Activated CD4-positive, alpha-beta T cell treated with anti-CD3 and anti-CD28 coated beads for 1 hour (primary cell): ENCODE data around the gene ADGRG6.
"Not testable (repeated sequence)": the region's sequence is repeated elsewhere in the genome, so short reads cannot be mapped to it uniquely, and the experiment has no call there.

Experiments
- DNase-seq: peaks from one replicate; pipeline ENCODE4 v3.0.0-alpha.2; 2020

The ADGRG6 gene

GRCh38 chr6:142322504-142323198 is 20.8 kb downstream of the ADGRG6 start:
- no peak for DNase-seq

DNA sequence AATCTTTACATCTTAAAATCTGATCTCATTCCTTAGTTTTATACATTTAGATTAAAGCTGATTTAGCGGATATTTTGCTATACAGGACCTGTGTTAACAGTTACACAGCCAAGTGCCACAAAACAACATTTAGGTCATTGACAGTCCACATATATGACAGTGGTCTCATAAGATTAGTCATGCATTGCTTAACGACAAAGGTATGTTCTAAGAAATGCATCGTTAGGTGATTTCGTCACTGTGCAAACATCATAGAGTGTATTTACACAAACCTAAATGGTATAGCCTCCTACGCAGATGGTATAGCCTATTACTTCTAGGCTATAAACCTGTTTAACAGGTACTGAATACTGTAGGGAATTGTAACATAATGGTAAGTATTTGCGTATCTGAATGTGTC is 21.6 kb downstream of the ADGRG6 start:
- no peak for DNase-seq

DNA sequence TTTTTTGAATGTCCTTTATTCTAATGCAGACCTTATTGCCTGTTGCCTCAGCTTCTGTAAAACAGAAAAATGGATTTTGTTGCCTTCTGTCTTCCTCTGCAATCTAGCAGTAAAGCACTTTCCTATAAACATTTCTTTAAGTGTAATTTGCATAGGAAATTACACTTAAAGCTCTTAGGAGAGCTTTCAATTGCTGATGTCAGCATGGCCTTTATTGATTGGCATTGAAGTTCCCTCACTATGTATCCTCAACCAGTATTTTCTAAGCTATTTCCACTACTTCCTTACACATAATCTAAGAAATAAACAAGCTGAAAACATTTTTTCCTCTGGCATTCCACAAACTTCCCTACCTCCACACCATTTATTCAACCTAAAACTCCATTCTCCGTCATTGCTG is 22.3 kb downstream of the ADGRG6 start:
- no peak for DNase-seq

GRCh38 chr6:142325111-142325510 is 23.3 kb downstream of the ADGRG6 start:
- DNase-seq: no peak

DNA sequence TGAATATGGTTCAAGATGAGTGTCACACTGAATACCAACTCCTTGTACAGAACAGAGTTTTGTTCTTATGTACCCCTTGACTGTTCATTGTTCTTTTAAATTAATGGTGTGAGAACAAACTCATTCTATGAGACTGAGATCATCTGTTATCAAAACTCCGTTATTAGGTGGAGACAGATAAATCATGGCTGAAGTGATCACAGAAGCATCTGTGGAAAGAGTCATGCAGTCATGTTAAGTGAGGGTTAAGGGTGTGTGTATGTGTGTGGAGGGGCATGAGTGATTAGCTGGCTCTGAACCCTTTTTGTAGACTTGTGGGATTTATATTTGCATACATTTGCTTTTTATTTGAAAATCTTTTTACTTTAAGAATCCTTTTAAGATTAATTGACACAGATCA is 24.7 kb downstream of the ADGRG6 start:
- no peak for DNase-seq

GRCh38 chr6:142328070-142328469 is 26.3 kb downstream of the ADGRG6 start:
- no peak for DNase-seq

- DNase-seq: no peak
Measured at GRCh38 chr6:142329486-142330113, 27.8 kb downstream of the ADGRG6 start.

DNA sequence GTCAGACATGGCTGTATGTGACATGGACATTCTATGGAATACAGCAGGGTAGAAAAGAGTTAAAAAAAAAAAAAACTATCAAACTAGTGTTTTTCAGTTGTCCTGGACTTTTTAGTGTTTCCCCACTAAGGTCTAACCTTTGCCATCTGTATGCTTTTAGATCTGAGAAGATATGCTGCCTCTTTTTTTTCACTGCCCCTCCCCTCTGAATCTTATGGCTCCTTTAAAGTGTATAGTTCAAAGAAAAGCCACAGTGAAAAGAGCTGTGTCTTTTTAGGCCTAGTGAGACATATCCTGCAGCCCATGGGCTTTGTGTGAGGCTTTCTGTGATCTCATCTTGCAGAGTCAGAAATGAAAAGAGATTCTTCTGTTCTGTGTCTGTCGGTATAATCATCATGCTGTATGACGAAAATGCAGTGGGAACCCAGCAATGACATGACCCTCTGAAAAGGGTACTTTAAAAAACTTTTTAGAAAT is 29.3 kb downstream of the ADGRG6 start:
- no peak for DNase-seq

DNA sequence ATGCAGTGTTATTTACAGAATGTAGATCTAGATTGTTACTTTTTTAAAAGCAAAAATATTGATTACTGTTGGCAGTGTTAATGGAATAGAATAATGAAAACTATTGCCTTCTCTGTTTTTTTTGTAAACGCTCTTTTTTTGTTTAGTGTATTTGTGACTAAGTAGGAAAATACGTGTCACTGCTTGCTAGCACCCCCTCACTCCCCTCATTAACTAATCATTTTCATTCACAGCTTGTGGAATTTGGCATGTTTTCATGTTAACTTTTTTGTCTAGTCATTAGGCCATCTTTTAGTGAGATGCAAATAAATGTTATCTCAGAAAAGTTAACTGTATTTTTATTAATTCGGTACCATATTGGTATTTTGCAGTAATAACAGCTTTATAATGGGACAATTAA is 29.8 kb downstream of the ADGRG6 start:
- DNase-seq: no peak

DNA sequence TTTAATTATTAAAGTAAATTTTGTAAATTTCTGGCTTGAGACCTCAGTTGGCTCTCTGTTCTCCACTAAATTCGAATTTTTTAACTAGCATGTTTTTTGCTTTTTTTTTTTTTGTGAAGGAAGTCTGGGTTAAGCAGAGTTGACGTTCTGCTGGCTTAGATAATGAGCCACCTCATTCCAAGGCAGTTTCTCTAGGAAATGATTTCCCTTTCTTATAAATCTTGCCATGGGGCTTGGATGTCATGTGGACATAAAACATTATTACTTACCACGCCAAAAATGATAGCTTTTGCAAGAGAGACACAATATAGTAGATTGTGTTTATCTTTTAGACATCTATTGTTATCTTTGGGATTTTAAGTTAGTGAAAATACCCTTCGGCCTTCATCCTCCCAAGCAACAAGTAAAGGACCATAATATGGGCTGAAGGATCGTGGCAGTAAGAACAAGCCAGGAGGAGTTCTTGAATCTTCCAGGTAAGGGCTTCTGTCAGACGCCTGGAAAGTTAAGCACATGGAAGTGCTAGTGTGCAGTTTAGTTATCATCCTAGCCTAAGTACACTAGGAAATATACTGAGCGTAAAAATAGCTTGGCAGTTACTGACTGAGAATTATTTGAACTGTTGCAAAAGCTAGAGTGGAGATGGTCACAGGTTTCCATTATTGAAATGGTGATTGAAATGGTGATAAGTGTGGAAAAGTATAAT is 30.7 kb downstream of the ADGRG6 start:
- no peak for DNase-seq

- DNase-seq: no peak
Measured at GRCh38 chr6:142333431-142333830, 31.6 kb downstream of the ADGRG6 start.

- no peak for DNase-seq
Measured at GRCh38 chr6:142334294-142334693, 32.5 kb downstream of the ADGRG6 start.

DNA sequence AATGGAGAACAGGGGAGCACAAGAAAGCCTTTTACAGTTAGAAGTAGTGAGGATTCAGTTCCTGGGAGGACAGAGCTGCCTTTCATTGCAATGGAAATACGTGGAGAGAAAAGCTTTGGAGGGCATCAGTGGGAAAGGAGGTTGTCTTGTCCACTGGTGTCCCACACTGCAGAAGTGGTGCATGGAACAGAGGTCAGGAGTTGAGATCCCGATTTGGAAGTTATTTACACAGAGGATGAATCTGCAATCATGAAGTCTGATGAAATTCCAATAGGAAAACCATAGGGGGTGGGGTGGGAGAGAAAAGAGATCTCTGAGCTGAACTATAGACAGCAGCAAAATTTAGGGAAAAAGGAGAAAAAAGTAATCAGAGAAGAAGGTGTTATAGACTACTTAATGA is 33.6 kb downstream of the ADGRG6 start:
- no peak for DNase-seq

GRCh38 chr6:142336183-142336582 is 34.4 kb downstream of the ADGRG6 start:
- no peak for DNase-seq

DNA sequence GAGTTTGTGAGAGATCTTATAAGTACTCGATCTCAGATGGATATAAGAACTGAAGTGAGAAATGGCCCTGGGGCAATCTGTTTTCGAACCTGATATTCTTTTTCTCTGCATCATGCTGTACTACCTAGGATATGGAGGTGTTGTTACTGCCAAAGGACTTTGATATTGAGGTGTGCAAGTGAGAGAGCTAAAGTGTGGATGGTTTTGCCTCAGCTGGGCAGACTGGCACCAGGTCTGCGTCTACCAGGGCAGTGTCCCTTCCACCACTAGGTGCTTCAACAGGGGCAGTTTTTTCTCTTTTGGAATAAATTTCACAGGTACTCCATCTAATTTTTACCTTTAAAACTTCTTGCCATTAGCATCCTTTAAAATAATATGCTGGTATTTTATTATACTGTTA is 35.0 kb downstream of the ADGRG6 start:
- DNase-seq: no peak

DNA sequence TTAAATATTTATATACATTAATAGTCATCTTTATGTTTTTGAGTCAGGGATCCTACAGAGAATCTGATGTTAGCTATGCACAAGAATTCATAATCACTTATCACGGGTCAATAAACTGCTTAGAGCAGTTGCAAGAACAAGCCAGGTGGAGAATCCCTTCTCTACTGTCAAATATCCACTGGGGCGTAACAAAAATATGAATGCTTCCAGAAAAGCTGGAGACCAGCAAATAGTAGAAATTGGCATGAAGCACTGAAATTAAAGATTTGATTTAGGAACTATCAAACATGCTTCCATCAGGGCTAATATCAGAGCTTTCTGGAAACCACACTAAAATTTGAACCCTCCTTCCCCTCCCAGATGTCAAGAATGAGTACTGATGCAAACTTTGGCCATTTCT is 37.3 kb downstream of the ADGRG6 start:
- no peak for DNase-seq

- no peak for DNase-seq
Measured at GRCh38 chr6:142339968-142340658, 38.3 kb downstream of the ADGRG6 start.

- DNase-seq: no peak
Measured at GRCh38 chr6:142341855-142342330, 40.1 kb downstream of the ADGRG6 start.

- no peak for DNase-seq
Measured at GRCh38 chr6:142342986-142343385, 41.2 kb downstream of the ADGRG6 start.

GRCh38 chr6:142343938-142344337 is 42.1 kb downstream of the ADGRG6 start:
- no peak for DNase-seq

DNA sequence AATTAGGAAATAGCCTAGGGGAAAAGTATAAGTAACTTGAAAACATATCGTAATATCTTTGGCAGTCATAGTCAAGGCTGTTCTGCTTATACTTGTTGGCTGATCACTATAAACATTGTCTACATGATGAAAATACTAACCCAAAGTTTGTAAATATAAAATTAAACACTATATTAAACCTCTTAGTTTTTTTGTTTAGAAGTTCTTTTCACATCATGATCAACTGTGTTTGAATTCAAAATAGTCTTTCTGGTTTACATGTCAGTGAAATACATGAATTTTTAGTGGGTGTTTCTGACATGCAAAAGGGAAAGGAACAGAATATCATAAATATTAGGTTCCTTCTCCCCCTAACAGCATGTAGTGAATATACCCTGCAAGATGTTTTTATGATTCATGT is 43.5 kb downstream of the ADGRG6 start:
- no peak for DNase-seq

DNA sequence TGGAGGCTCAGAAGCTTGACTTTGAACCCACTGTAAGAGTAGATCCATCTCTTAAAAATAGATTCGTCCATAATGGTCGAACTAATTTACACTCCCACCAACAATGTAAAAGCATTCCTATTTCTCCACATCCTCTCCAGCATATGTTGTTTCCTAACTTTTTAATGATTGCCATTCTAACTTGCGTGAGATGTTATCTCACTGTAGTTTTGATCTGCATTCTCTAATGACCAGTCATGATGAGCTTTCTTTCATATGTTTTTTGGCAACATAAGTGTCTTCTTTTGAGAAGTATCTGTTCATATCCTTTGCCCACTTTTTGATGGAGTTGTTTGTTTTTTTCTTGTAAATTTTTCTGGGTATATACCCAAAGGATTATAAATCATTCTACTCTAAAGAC is 44.4 kb downstream of the ADGRG6 start:
- not testable (repeated sequence) for DNase-seq

- no peak for DNase-seq
Measured at GRCh38 chr6:142349215-142349823, 47.5 kb downstream of the ADGRG6 start.
